Smooth muscle cell (in vitro differentiated cells): ENCODE measurements around the gene CHD6. TPM values are rescaled to one million over a fixed set of nuclear protein-coding genes. Genes with fewer than 3 reads are reported as not detected.

ENCODE experiments used
- DNase-seq: peaks from one replicate; lab custom pipeline; 2025; ENCODE audit not compliant: unreplicated experiment; lab: John Stamatoyannopoulos, UW
- H2AFZ ChIP-seq: fragments of 200-600 bp; sonication (generic); 2 replicates; pipeline ENCODE4 v1.6.0; 2016; ENCODE audit warnings: antibody characterized with exemption, low read depth, mild to moderate bottlenecking
- H3F3A ChIP-seq: fragments of 200-600 bp; sonication (generic); 2 replicates; pipeline ENCODE4 v1.6.0; 2017; ENCODE audit warnings: antibody characterized with exemption, low read depth
- H3K27ac ChIP-seq: fragments of 200-600 bp; sonication (generic); 2 replicates; pipeline ENCODE4 v1.5.1; 2016; ENCODE audit warnings: low read depth, mild to moderate bottlenecking
- H3K27me3 ChIP-seq: fragments of 200-600 bp; sonication (generic); 2 replicates; pipeline ENCODE4 v1.6.1; 2016; ENCODE audit warnings: low read depth, mild to moderate bottlenecking
- H3K36me3 ChIP-seq: fragments of 200-600 bp; sonication (generic); 2 replicates; pipeline ENCODE4 v1.5.1; 2016; ENCODE audit warnings: low read depth
- H3K4me1 ChIP-seq: fragments of 200-600 bp; sonication (generic); 2 replicates; pipeline ENCODE4 v1.5.1; 2016; ENCODE audit warnings: low read depth
- H3K4me2 ChIP-seq: fragments of 200-600 bp; sonication (generic); 2 replicates; pipeline ENCODE4 v1.6.0; 2016; ENCODE audit warnings: mild to moderate bottlenecking
- H3K4me3 ChIP-seq: fragments of 200-600 bp; sonication (generic); 2 replicates; pipeline ENCODE4 v1.5.1; 2016; ENCODE audit warnings: mild to moderate bottlenecking
- H3K79me2 ChIP-seq: fragments of 200-600 bp; sonication (generic); 2 replicates; pipeline ENCODE4 v1.6.0; 2016; ENCODE audit warnings: low read depth, mild to moderate bottlenecking
- H3K9ac ChIP-seq: fragments of 200-600 bp; sonication (generic); 2 replicates; pipeline ENCODE4 v1.6.0; 2016; ENCODE audit warnings: low read depth
- H3K9me3 ChIP-seq: fragments of 200-600 bp; sonication (generic); replicated peaks from 2 replicates; pipeline ENCODE4 v1.5.1; 2016; ENCODE audit warnings: low read depth
- H4K20me1 ChIP-seq: fragments of 200-600 bp; sonication (generic); 2 replicates; pipeline ENCODE4 v1.6.0; 2016; ENCODE audit warnings: low read depth
- WGBS: methylation state at CpG from one replicate; pipeline ENCODE4 v1.1.7; 2016; ENCODE audit warnings: low lambda C conversion rate; 5-methylcytosine and 5-hydroxymethylcytosine counted together
- polyA plus RNA-seq: library from polyadenylated mRNA; unstranded; fragments of >200 nt; fragmentation: Nextera tagmentation; extraction: Ambion mirVana; gene quantifications from 2 replicates; pipeline ENCODE4 v1.2.1, GENCODE V29; 2016
- total RNA-seq: library from RNA; depleted of rRNA; stranded (reverse); fragments of >200 nt; gene quantifications from 2 replicates; pipeline ENCODE4 v1.2.3, GENCODE V29; 2014
- TF ChIP-seq, protein P1 (sequence below): fragments of 200-600 bp; sonication (generic); IDR thresholded peaks from 2 replicates; pipeline ENCODE4 v1.5.1; 2017; ENCODE audit warnings: borderline replicate concordance, mild to moderate bottlenecking, antibody characterized with exemption; ENCODE audit not compliant: insufficient read depth, poor library complexity, severe bottlenecking

Gene CHD6
- total and polyA plus RNA-seq, 2 experiments from 2014 or later = 41.7 to 47.8 TPM

DNA sequence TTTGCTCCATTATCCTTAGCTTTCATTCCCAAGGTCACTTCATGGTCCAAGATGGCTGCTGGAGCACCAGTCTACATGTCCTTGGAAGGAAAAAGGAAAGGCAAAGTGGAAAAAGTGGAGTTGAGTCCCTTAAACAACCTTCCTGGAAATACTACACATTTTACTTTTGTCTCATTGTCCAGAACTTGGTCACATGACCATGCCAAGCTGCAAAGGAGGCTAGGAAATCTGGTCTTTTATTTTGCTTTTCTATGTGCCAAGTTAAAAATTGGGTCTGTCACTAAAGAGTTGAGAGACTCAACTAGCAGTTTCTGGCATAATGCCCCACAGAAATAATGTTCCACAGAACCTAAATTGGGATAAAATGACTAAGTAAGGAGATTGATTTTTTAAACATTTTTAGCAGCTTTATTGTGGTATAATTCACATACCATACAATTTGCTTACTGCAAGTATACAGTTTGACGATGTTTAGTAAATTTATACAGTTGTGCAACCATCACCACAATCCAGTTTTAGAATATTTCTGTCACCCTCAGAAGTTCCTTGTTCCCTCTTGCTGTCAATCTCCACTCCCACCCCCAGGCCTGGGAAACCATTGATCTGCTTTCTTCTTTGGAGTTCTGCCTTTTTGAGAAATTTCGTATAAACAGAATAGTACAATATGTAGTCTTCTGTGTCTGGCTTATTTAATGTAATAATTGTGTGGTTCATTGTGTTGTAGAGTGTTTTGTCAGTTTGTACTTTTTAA is 5.6 kb upstream of the CHD6 start:
- H3K36me3 ChIP-seq = no peaks in the 10 kb centered on the region
- H2AFZ ChIP-seq = no peak overlapping the region
- peaks cover 6% of the 10 kb centered on the region for H3F3A ChIP-seq
- H3K4me2 ChIP-seq = no peak overlapping the region
- TF ChIP-seq, protein P1, sequence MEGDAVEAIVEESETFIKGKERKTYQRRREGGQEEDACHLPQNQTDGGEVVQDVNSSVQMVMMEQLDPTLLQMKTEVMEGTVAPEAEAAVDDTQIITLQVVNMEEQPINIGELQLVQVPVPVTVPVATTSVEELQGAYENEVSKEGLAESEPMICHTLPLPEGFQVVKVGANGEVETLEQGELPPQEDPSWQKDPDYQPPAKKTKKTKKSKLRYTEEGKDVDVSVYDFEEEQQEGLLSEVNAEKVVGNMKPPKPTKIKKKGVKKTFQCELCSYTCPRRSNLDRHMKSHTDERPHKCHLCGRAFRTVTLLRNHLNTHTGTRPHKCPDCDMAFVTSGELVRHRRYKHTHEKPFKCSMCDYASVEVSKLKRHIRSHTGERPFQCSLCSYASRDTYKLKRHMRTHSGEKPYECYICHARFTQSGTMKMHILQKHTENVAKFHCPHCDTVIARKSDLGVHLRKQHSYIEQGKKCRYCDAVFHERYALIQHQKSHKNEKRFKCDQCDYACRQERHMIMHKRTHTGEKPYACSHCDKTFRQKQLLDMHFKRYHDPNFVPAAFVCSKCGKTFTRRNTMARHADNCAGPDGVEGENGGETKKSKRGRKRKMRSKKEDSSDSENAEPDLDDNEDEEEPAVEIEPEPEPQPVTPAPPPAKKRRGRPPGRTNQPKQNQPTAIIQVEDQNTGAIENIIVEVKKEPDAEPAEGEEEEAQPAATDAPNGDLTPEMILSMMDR = no peak
- no peaks in the 10 kb centered on the region for H3K4me1 ChIP-seq
- H4K20me1 ChIP-seq = no peaks in the 10 kb centered on the region
- no peak overlapping the region for H3K9ac ChIP-seq
- H3K79me2 ChIP-seq = no peaks in the 10 kb centered on the region
- H3K27me3 ChIP-seq = no peaks in the 10 kb centered on the region
- WGBS = 69% methylated on average over 2 of the region's 2 CpGs
- H3K4me3 ChIP-seq = no peak overlapping the region
- H3K27ac ChIP-seq = no peak overlapping the region
- H3K9me3 ChIP-seq = no peaks in the 10 kb centered on the region
- DNase-seq = no peak

DNA sequence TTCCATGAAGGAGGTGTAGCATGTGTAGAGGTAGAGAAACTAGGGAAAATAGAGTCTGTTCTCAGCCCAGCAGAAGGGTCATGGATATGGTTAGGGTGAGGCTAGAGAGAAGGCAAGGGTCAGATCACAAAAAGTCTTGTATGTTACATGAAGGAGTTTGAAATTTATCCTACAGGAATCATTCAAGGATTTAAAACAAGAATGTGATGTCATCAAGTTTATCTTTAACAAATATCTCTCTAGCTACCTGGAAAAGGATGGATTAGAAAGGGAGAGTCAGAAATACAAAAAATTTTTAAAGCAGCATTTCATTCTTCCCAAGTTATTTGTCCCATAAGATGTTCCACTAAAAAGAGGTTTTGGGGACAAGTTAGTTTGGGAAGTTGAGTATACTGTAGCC is 4.4 kb upstream of the CHD6 start:
- Histone ChIP-seq H3K9ac (no peak overlapping the region), H3K79me2 (peaks cover under 1% of the 10 kb centered on the region), H3K4me1 (no peaks in the 10 kb centered on the region), H3F3A (peaks cover 6% of the 10 kb centered on the region), H3K27ac (no peak overlapping the region), H4K20me1 (no peaks in the 10 kb centered on the region), H3K4me3 (no peak overlapping the region), H3K4me2 (no peak overlapping the region), H3K9me3 (no peaks in the 10 kb centered on the region), H2AFZ (no peak overlapping the region), H3K27me3 (no peaks in the 10 kb centered on the region), H3K36me3 (no peaks in the 10 kb centered on the region)
- DNase-seq = no peak
- TF ChIP-seq, protein P1 = no peak

DNA sequence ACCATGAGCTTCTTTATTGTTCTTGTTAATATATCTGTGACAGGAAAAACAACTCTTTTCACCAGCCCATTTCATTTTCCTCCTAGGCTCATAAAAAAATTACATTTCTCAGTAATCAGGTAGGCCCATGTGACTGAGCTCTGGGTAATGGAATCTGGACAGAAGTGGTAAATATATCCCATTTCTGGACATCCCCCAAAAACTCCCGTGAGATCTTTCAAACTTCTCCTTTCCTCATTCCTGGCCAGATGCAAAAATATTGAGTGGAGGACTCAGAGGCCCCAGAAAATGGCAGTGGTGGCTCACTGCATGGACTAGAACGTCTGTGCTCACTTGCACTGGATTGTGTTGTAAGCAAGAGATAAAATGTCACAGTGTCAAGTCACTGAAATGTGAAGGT is 3.8 kb upstream of the CHD6 start:
- H3K27ac ChIP-seq = no peak overlapping the region
- H3K4me1 ChIP-seq = peaks cover 3% of the 10 kb centered on the region
- H3K4me2 ChIP-seq = no peak overlapping the region
- DNase-seq = no peak
- no peaks in the 10 kb centered on the region for H3K9me3 ChIP-seq
- 74% methylated on average over 2 of the region's 2 CpGs for WGBS
- TF ChIP-seq, protein P1 = no peak
- H2AFZ ChIP-seq = no peak overlapping the region
- H4K20me1 ChIP-seq = peaks cover 6% of the 10 kb centered on the region
- no peaks in the 10 kb centered on the region for H3K27me3 ChIP-seq
- no peaks in the 10 kb centered on the region for H3K36me3 ChIP-seq
- H3K4me3 ChIP-seq = no peak overlapping the region
- no peak overlapping the region for H3K9ac ChIP-seq
- H3F3A ChIP-seq = peaks cover 6% of the 10 kb centered on the region
- H3K79me2 ChIP-seq = peaks cover 6% of the 10 kb centered on the region

DNA sequence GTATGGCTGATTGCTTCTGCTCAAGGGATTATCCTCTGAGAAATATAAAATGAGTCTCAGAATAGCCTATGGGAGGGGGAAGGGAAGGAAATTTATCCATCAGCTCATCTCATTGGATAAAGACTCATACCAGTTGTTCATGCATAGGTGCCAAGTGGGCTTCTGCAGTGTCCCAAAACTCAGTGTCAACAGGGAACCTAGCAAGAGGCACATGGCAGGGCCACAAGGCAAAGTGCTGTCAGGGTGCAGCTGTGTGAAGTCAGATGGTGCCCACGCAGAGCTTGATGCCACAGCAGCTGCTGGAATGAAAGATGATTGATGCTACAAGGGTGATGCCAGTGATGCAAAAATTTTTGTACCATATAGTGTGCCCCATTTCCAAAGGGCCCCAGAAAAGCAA is 3.2 kb upstream of the CHD6 start:
- Histone ChIP-seq H2AFZ (no peak overlapping the region), H3K4me1 (peaks cover 8% of the 10 kb centered on the region), H3K4me2 (no peak overlapping the region), H3F3A (peaks cover 6% of the 10 kb centered on the region), H3K36me3 (no peaks in the 10 kb centered on the region), H3K4me3 (no peak overlapping the region), H3K27ac (no peak overlapping the region), H3K27me3 (no peaks in the 10 kb centered on the region), H3K9me3 (no peaks in the 10 kb centered on the region), H3K9ac (no peak overlapping the region), H3K79me2 (peaks cover 12% of the 10 kb centered on the region), H4K20me1 (peaks cover 11% of the 10 kb centered on the region)
- no peak for DNase-seq
- 94% methylated on average over 1 of the region's 1 CpG for whole genome bisulfite sequencing
- TF ChIP-seq, protein P1 = no peak
